A204.1 (cell line): ENCODE measurements around the gene THTPA.
"Not testable (repeated sequence)": the region's sequence is repeated elsewhere in the genome, so short reads cannot be mapped to it uniquely, and the experiment has no call there.

ENCODE experiments used
- FAIRE-seq: peaks from 2 replicates; lab custom pipeline; 2012; peaks lifted over from hg19 to GRCh38; lab: Jason Lieb, UNC

The THTPA gene

DNA sequence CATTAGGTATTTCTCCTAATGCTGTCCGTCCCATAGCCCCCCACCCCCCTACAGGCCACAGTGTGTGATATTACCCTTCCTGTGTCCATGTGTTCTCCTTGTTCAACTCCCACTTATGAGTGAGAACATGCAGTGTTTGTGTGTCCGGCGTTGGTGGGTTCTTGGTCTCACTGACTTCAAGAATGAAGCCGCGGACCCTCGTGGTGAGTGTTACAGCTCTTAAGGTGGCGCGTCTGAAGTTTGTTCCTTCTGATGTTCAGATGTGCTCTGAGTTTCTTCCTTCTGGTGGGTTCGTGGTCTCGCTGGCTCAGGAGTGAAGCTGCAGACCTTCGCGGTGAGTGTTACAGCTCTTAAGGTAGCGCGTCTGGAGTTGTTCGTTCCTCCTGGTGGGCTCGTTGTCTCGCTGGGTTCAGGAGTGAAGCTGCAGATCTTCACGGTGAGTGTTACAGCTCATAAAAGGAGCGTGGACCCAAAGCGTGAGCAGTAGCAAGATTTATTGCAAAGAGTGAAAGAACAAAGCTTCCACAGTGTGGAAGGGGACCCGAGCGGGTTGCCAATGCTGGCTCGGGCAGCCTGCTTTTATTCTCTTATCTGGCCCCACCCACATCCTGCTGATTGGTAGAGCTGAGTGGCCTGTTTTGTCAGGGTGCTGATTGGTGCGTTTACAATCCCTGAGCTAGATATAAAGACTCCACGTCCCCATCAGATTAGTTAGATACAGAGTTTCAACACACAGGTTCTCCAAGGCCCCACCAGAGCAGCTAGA, 27.9 kb downstream of the THTPA start:
- FAIRE-seq = not testable (repeated sequence)

DNA sequence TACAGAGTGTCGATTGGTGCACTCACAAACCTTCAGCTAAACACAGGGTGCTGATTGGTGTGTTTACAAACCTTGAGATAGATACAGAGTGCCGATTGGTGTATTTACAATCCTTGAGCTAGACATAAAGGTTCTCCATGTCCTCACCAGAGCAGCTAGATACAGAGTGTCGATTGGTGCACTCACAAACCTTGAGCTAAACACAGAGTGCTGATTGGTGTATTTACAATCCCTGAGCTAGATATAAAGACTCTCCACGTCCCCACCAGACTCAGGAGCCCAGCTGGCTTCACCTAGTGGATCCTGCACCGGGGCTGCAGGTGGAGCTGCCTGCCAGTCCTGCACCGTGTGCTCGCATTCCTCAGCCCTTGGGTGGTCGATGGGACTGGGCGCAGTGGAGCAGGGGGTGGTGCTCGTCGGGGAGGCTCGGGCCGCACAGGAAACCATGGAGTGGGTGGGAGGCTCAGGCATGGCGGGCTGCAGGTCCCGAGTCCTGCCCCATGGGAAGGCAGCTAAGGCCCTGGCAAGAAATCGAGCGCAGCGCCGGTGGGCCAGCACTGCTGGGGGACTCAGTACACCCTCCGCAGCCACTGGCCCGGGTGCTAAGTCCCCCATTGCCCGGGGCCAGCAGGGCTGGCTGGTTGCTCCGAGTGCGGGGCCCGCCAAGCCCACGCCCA, 28.6 kb downstream of the THTPA start:
- not testable (repeated sequence) for FAIRE-seq

DNA sequence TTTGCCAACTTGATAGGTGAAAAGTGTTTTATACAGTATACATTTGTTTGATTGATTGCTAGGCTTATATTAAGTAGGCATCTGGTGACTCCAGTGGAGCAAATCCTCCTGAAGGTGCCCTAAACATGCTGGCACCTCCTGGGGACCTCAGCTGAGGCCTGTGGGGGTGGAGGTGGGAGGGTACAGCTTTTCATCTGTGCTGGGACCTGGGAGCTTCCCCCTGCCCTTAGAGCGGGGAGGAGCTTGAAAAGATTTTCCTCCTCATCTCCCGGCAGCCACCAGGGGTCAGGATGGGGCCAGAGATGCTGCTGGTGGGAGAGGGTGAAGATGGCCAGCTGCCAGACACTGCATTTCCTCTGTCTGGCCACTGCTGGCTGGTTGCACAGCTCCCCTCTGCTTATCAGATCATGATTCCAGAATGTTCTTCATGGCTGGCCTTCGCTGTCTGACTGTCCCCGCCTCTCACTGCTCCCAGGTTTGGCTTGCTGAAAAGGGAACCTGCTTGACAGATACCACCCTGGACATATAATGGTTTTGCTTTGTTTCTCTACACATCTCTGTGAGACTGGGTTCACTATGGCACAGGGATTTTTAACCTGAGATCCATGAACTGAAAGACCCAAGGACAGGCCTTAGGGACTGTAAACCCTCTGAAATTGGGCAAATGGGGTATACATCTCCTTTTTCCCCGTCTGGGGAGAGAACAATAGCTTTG, 33.0 kb downstream of the THTPA start:
- no peak for FAIRE-seq

DNA sequence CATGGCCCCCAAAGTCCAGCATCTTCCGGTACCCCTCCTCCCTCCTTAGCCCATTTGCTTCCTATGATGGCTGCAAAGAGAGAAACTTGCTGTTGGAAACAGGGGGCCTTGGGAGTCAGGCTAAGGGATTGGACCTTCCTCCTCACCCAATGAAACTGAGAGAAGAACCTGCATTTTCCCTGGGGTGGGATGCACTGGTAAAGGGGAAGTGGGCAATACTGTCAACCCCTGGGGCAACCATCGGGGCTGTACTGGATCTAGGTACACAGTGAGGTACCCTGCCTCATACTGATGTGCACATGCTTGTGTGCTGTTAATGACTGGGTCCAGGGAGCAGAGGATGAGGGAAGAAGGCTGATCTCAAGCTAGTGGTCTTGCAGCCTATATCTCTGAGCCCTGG, 33.5 kb downstream of the THTPA start:
- no peak for FAIRE-seq

DNA sequence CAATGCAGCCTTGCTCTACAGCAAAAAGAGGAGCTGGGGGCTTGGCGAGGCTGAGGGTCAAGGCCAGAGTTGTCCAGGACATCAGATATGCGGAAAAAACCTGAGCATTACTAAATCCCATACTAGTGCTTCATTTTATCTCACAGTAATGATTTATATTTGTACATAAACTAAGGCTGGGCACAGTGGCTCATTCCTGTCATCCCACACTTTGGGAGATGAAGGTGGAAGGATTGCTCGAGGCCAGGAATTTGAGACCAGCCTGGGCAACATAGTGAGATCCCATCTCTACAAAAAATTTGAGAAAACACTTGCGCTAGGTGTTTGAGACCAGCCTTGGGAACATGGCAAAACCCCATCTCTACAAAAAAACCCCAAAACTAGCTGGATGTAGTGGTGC, 34.1 kb downstream of the THTPA start:
- no peak for FAIRE-seq

DNA sequence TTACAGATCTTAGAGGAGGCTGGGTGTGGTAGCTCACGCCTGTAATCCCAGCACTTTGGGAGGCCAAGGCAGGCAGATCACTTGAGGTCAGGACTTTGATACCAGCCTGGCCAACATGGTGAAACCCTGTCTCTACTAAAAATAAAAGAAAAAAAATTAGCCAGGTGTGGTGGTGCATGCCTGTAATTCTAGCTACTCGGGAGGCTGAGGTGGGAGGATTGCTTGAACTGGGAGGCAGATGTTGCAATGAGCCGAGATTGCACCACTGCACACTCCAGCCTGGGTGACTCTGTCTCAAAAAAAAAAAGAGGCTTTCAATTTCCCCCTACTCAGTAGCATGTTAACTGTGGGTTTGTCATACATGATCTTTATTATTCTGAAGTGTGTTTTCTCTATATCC, 38.1 kb downstream of the THTPA start:
- FAIRE-seq = not testable (repeated sequence)

DNA sequence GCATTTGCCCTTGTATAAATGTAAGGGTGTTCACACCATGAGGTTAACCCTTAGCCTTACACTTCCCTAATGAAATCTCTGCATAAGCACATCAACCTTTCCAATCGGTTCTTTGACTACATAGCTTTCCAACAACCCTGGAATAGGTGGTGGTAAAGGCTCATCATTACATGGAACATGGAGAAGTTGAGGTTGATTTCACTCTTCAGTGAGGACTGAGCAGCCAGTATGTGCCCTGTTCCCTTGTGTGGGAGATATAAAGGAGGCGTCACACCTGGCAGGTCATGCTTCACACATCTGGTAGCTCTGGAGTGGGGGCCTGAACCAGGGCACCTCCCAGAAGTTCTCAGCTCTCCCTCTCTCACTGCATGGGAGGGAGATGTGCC, 44.2 kb downstream of the THTPA start:
- no peak for FAIRE-seq

DNA sequence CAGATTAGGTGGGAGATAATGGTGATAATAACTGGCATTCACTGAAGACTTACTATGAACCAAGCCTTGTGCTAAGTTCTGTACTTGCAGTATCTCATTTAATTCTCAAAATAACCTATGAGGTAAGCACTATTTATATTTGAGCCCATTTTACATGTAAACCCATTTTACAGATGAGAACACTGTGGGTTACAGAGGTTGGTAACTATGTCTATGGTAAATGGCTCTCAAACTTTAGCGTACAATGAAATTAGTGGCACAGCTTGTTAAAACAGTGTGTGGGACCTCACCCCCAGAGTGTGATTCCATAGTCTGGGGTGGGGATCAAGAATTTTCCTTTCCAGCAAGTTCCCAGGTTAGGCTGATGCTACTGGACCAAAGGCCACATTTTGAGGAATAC, 44.7 kb downstream of the THTPA start:
- FAIRE-seq = no peak

DNA sequence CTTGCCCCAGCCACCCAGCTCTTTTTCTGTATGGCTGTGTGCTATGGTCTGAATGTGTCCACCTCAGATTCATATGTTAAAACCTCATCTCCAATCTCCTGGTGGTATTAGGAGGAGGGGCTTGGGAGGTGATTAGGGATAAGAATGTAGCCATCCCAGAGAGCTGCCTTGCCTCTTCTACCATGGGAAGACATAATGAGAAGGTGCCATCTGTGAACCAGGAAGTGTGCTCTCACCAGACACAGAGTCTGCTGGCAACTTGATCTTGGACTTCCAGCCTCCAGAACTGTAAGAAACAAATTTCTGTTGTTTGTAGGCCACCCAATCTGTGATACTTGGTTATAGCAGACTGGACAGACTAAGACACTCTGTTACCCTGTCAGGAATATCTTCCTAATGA, 45.4 kb downstream of the THTPA start:
- FAIRE-seq = no peak

DNA sequence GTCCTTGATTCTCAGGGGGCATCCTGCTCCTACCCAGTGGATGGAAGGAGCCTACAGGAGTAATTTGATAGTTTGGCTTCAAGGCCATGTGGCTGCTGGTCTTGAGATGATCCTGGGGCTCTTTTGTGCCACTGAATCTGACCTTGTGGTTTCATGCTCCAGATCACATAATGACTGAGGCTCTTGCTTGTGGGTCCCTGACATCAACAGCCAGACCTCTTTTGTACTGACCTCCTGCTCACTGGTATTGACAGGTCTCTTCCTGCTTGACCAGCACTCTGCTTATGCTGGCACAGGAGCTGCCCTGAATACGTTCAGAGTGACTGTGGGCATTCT, 45.7 kb downstream of the THTPA start:
- FAIRE-seq = no peak

DNA sequence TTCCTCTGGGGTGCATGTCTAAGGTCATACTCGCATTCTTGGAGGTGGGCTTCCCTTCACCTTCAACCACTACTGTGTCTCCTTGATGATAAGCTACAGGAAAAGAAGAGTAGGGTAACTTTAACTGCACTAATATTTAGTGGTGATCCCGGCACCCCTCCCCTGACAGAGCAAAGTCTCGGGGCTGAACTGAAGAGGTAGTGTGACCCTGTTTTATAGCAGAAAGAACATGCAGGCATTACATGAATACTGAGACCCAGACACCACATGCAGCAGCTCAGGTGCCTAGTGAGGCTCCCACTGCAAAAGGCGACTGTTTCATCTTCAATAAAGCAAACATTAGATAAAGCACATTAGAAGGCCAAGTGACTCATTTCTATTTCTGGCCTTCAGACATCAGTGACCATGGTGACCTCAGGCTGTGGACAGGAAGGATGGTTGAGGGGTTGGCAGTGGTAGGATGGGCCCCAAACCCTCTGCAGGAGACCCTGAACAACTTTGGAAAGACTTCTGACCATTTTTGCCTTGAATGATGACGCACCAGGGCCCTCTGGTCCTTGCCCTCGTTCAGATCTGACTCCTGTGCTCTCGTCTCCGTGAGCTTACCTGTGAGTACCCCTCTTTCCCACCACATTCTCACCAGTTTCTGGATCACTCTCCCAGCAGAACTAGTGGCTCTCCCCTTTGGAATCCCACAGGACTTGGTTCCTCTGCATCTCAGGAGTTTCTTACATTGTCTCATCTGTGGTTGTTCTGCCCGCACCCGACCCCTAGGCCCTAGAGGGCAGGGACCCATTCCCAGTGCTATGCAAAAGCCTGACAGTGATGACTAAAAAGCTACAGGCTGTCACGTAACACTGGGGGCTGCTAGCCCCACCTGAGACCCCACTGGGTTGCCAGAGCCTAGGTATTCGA, 46.4 kb downstream of the THTPA start:
- FAIRE-seq = no peak

DNA sequence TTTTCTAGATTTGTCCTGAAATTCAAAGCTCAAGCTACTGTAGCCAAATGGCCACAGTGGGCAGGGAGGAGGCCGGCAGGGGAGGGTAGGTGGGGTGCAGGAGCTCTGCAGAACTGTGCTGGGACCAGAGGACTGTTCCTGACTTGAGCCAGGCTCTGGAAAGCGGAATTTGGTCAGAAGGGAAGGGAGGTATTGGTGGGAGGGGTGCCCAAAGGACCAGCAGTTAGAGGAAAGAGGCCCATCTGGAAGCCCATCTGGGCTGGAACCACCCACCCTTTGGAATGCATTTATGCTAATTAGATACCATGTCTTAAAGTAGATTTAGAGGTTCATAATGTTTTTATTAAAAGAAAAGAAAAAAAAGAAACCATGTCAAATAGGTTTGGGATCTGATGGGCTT, 47.0 kb downstream of the THTPA start:
- no peak for FAIRE-seq

DNA sequence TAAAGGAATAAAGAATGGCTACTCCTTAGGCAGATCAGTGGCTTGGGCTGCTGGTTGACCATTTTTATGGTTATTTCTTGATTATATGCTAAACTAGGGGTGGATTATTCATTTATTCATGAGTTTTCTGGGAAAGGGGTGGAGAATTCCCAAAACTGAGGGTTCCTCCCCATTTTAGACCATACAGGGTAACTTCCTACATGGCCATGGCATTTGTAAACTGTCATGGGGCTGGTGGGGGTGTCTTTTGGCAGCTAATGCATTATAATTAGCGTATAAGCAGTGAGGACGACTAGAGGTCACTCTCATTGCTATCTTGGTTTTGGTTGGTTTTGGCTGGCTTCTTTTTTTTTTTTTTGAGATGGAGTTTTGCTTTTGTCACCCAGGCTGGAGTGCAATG, 48.1 kb downstream of the THTPA start:
- no peak for FAIRE-seq

DNA sequence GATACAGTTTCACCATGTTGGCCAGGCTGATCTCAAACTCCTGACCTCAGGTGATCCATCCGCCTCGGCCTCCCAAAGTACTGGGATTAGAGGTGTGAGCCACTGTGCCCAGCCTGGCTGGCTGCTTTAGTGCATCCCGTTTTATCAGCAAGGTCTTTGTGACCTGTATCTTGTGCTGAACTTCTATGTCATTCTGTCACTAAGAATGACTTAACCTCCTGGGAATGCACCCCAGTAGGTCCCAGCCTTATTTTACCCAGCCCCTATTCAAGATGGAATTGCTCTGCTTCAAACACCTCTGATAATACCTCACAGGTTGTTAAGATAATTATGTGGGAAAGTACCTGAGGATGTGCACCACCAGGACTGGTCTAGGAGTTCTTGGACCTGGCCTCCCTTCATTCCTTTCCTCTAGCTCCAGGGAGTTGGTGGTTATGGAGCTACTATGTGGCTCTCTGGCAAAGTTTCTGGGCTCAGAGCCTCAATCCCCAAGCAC, 48.7 kb downstream of the THTPA start:
- no peak for FAIRE-seq

DNA sequence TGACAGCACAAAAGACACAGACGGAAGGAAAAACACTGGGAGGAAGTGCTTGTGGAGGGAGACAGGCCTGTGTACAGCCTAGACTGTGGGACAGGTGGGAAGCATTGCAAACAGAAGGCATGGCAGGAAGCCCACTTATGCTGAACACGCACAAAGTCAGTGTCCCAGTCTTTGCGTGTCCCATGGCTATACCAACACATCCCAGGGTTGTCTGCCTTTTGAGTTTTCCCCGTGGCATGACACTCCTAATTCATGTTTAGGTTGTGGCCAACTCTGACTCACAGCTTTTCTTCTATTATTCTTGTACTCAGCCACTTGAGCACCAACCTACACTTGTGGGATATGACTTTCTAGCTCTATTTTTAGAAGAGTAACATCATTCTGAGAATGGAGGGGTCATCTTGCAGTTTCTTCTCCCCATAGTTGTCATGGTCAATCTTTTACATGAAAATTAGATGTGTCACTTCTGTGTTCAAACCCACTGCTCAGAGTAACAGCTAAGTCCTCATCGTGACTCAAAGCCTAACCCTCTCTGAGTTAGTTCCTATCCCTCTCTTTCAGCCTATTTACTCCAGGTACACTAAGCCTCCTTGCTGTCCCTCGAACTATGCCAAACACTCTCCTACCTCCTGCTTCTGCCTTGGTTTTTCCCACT, 50.0 kb downstream of the THTPA start:
- FAIRE-seq = no peak

DNA sequence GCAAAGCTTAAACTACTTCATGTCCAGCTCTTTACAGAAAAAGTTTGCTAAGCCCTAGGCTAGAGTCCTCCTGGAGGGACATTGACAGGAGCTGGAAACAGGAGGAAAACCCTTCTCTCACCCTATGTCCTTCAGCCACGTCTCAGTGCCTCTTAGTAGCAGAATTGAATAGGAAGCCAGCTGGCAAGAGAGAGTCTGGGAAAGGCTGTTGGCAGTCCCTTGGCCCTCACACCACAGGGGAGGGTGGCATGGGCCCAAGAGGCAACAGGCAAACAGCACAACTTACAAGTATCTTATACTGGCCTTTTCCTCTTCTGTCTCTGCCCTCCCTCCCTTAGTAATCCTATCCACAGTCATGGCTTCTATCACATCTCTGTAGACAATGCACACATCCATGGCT, 52.4 kb downstream of the THTPA start:
- no peak for FAIRE-seq

DNA sequence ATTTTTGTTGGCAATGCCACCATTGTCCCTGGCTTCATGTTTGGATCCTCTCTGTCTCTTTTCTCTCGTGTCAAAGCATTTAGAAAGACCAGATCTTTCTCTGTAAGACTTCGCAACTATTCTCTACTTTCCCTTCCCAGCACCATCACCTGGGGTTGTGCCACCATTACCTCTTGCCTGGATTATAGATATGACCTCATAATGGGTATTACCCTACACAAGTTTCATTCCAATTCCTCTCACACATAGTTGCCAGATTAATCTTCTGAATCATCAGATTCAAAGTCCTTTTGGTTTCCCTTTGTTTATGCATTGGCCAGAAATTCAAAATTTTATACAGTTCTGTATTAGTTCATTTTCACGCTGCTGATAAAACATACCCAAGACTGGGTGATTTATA, 52.9 kb downstream of the THTPA start:
- FAIRE-seq = no peak

DNA sequence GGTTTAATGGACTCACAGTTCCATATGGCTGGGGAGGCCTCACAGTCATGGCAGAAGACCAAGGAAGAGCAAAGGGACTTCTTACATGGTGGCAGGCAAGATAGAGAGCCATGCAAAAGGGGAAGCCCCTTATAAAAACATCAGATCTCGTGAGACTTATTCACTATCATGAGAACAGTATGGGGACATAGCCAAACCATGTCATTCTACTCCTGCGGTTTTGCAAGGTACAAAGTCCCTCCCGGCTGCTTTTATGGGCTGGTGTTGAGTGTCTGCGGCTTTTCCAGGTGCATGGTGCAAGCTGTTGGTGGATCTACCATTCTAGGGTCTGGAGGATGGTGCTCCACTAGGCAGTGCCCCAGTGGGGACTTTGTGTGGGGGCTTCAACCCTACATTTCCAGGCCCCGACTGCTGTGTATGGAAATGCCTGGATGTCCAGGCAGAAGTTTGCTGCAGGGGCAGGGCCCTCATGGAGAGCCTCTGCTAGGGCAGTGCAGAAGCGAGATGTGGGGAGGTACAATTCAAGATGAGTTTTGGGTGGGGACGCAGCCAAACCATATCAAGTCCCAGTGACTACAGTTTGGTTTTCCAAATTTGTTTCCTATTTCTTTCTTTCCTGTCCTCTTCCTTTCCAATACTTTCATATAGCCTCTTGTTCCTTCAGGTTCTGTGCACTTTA, 53.5 kb downstream of the THTPA start:
- not testable (repeated sequence) for FAIRE-seq
